GM18498 (cell line): ENCODE measurements around the gene PDE4C.

Experiments used
- ATAC-seq: cut with Tn5 transposase; IDR thresholded peaks from one replicate; pipeline ENCODE4 v1.9.1; 2021; ENCODE audit warnings: mild to moderate bottlenecking, moderate library complexity; ENCODE audit not compliant: unreplicated experiment

The PDE4C gene

DNA sequence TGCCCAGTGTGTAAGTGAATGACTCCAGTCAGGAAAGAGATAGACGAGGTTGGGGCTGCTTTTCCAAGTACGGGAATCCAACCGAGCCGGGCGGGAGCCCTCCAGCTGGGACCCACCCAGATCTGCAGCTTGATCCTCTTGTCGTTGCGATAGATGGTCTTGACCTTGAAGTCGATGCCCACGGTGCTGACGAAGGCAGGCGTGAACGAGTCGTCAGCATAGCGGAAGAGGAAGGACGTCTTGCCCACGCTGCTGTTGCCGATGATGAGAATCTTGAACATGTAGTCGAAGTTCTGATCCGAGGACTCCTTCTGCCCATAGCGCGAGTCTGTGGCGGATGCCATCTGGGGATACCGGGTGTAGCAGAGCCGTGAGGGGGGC, 23.9 kb downstream of the PDE4C start:
- no peak for ATAC-seq

DNA sequence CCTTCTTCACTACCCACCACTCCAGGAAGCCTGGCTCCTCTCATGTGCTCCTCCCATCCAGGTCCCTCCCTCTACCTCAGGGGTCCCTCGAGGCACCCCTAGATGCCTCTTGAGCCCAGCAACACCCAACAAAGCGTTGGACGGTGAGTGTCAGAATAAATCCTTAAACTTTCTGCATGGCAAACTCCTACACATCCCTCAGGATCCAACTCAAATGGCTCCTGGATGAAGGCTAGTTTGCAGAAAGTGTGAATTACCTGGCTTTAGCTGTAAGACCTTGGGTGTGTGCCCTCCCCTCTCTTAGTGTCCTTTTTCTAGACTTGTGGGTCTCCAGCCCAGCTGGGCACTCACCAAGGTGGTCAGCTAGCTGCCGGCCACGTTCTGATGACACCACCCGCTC, 27.9 kb downstream of the PDE4C start:
- ATAC-seq: no peak

DNA sequence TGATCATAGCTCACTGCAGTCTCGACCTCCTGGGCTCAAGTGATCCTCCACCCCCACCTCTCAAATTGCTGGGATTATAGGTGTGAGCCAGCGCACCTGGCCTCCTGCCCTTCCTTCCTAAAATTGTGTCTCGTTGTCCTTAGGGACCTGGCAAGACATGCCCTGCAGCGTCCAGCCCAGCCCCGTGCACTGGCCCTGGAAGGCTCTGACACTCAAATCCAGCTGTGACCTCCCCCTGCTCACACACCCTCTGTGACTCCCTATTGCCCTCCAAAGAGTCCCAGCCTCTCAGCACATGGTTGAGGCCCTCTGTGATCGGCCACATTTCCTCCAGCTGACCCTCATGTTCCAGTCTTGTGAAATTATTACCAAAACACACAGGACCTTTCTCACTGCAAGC, 28.3 kb downstream of the PDE4C start:
- ATAC-seq: no peak

DNA sequence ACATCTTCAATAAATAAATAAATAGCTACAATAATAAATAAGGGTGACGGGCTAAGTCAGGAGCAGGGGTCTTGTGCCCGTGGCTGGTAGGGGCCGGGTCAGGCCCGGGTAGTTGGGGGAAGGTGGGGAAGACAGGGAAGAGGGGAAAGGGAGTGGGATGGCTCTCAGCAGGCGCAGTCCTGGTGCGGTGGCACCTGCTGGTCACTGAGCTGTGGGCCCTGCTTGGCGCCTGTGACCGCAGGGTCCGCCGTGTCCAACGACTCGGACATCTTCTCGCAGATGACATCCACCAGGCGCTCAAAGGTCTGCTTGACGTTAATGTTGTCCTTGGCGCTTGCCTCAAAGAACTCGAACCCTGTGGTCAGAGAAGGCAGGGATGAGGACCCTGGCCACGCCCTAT, 28.9 kb downstream of the PDE4C start:
- ATAC-seq: no peak

DNA sequence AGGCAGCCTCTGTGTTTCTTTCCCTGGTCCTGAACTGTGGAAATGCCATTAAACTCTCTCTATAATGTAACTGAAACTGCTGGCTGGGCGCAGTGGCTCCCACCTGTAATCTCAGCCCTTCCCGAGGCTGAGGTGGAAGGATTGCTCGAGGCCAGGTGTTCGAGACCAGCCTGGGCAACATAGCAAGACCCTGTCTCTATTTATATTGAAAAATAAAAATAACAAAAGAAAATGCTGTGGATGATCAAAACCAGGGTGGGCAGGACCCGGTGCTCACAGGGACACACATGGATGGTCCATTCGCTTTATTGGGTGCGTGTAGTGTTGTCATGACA, 29.8 kb downstream of the PDE4C start:
- ATAC-seq: no peak

DNA sequence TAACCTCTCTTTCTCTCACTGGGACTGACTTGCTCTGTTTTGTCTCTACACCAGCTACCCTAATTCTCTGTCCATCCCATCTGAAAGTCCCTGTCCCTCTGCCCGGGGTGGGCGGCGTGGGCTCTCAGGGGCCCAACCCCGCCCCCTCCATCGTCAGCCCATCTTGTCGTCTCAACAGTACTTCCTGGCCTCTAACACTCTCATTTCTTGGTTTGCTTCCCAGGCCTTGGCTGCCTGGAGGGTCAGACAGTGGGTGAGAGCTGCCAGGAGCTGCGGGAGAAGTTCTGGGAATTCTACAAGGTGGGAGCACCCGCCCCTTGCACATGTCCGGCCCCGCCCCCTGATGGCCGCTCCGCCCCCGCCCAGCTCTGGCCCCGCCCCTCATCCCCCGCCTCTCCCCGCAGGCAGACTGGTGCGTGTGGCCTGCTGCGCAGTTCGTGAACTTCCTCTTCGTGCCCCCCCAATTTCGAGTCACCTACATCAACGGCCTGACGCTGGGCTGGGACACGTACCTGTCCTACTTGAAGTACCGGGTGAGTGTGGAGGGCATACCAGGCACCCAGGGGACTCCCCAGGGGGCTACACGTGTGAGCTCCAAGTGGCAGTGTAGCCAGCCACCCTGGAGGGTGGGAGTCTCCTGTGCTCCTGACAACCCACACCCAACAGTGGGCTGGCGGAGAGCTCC, 31.5 kb downstream of the PDE4C start:
- ATAC-seq: no peak

DNA sequence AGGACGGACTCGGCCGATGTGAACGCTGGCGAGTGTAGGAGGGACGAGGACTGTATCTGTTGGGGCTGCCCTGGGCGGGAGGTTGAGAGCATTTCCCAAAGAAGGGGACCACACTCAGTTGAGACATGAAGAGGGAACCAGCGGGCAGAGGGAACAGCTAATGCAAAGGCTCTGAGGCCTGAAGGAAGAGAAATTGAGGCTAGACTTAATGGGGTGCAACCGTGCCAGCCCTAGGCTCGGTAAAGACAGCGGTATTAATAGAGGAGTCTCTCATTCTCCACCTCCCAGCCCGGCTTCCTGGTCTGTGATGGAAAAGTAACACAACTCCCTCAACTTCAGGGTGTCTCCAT, 32.1 kb downstream of the PDE4C start:
- no peak for ATAC-seq

DNA sequence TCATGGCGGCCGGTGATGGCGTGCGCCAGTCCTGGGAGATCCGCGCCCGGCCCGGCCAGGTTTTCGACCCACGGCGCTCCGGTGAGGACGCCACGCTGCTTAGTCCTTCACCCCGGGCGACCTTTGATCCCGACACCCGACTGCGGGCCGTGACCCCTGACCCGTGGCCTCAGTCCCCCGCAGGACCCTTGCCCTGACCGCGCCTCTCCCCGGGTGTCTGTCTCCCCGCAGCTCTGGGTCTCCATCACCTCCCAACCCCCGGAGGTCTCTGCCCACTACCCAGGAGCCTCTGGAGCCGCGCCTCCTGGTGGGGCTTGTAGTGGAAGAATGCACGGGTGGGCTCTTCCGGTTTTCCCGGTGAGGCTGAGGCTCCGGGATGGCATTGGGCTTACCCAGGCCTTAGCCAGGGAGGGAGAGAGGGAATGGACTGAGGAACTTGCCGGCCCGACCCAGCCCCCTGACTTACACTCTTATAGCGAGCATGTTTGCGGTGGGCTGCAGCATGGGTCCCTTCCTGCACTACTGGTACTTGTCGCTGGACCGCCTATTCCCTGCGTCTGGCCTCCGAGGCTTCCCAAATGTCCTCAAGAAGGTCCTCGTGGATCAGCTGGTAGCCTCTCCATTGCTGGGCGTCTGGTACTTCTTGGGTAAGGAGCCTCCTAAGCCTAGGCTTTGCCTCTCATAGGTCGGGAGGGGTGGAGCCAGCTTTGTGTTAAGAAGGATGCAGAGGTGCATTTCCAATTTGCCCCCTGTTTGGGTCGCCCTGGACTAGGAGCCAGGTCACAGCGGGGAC, 32.7 kb downstream of the PDE4C start:
- peak; percentile 1 for ATAC-seq

DNA sequence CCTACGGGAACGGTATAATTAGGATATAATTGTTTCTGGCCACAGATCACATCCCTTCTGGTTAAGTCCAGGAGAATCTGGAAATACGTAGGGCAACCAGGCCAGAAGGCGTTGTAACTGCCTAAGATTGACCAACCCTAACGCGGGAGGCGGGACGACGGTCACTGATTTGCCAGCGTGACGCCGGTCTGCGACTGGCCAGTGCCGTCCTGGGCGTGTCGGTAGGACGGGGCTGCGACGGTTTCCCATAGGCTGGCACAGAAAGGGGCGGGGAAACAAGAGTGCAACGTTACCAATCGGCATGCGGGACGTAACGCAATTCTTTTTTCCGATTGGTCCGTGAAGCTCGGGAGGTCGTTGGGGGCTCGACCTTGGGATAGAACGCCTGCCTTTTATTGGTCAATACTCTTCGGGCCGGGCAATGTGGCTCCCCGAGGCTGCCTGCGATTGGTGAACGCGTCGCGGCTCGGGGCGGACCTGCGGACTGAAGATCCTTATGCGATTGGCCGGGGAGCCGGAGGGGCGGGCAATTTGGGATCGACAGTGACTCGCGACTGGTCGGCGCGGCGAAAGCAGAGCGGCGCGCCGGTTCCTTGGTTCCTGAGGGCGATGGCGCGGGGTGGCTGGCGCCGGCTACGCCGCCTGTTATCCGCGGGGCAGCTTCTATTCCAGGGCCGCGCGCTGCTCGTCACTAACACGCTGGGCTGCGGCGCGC, 33.4 kb downstream of the PDE4C start, which contains the start of gene MPV17L2:
Gene MPV17L2, plus strand, starts transcription at position 546 of the 715 bp plus-strand sequence. Its CDS starts 64 bp downstream, at position 610.
- ATAC-seq: peak; percentile 85

DNA sequence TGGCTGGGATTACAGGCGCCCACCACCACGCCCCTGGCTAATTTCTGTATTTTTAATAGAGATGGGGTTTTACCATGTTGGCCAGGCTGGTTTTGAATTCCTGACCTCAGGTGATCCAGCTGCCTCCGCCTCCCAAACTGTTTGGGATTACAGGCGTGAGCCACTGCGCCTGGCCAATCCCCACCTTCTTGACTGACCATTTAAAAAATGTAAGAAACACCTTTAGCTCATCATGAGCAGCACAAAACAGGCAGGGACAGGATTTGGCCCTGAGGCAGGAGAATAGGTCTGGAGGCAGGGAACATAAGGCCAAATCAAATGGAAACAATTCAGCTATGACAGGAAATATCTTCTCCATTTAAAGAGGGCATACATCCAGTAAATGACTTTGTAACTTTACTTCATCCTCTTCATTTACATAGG, 34.6 kb downstream of the PDE4C start:
- no peak for ATAC-seq

DNA sequence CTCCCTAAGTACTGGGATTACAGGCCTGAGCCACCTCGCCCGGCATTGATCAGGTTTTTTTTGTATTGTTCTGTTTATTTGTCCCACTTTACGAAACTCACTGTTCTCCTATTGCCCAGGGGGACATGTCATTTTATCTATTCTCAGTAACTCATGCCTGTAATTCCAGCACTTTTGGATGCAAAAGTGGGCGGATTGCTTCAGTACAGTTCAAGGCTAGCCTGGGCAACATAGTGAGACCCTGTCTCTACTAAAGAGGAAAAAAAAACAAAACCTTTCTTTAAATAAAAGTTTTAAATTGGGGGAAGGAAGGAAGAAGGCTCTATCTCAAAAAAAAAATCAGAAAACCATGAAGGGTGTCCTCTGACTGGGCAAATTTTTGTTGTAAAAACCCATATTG, 36.0 kb downstream of the PDE4C start:
- ATAC-seq: no peak

DNA sequence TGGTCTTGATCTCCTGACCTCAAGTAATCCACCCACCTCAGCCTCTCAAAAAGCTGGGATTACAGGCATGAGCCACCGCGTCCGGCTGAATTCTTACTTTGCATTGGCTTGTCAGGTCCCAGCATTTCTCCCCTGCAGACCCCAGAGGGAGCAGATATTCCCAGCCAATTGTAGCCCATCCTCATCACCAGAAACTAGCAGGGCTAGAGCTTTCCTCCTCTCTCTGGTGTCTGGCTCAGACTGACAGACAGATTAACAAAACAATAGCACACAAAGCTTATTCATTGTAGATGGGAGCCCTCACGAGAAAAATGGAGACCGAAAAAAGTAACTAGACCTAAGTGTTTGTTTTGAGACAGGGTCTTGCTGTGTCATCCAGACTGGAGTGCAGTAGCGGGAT, 40.7 kb downstream of the PDE4C start:
- no peak for ATAC-seq

DNA sequence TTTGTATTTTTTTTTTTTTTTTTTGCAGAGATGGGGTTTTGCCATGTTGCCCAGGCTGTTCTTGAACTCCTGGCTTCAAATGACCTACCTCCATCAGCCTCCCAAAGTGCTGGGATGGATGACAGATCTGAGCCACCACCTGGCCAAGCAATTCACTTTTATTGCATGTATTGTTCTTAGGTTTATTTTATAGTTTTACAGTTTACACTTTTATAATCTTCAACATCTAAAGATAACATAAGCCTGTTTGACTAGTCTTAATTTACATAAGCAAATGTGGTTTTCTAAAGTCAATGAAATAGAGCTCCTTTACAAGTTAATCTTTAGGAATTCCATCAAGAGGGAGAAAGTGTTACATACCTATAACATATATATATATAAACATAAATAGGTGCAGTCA, 42.7 kb downstream of the PDE4C start:
- ATAC-seq: no peak

DNA sequence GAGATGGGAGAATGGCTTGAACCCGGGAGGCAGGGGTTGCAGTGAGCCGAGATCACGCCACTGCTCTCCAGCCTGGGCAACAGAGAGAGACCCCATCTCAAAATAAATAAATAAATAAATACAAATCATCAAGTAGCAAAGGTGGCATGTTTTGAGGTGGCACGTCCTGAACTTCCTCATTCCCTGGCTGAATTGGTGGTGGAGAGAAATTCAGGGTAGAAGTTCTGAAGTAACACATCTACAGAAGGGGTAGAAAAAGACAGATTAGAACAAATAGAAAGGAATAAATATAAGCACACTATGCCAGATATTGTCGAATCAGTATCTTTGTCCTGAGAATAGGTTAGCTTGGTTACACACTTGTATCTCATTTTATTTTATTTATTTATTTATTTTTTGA, 46.3 kb downstream of the PDE4C start:
- ATAC-seq: no peak

DNA sequence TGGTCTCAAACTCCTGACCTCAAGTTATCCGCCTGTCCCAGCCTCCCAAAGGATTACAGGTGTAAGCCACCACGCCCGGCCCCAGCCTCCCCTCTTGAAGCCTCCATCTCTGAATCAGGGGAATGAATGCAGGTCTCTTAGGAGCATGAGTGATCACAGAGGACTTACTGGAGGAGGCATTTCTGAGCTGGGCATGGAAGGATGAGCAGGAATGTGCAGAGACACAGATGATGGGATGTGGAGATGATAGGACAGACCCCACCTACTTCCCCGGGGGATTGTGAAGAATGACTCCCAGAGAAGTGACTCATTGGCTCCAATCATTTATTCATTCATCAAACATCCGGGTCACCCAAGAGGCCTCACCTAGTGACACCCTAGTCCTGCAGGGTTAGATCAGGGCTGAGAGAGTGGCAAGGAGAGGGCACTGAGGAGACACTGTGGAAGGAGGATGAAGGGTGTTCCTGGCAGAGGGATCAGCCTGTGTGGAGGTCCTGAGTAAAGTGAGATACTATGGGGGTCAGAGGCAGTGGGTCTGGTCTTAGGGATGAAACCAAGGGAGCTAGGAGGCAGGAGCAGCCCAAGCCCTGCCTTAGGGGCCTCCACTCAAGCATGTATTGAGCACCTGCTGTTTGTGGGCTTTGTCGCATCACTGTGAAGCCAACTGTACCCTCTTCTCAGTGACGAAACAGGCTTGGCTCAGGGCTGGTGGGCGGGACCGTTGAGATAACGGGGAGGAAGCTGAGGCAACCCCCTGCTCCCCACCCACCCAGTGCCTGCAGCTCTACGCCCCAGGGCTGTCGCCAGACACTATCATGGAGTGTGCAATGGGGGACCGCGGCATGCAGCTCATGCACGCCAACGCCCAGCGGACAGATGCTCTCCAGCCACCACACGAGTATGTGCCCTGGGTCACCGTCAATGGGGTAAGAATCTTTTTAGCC, 49.6 kb downstream of the PDE4C start:
- ATAC-seq: no peak

DNA sequence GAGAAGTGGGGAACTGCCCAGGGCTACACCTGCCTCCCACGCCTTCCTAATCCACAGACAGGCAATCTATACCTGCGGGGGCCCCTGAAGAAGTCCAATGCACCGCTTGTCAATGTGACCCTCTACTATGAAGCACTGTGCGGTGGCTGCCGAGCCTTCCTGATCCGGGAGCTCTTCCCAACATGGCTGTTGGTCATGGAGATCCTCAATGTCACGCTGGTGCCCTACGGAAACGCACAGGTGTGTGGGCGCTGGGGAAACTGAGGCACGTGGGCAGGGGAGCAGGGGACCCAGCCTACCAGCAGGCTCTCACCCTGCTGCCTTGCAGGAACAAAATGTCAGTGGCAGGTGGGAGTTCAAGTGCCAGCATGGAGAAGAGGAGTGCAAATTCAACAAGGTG, 51.3 kb downstream of the PDE4C start:
- ATAC-seq: no peak
